GM12874 (cell line): ENCODE measurements around the gene CDC26.

ENCODE experiments used
- TF ChIP-seq, protein P1 (sequence below): IDR thresholded peaks from 2 replicates; pipeline ENCODE4 v1.5.1; 2011; ENCODE audit warnings: low read depth, mild to moderate bottlenecking, control low read depth, low read length, moderate library complexity; ENCODE audit not compliant: insufficient read depth

CDC26 gene

GRCh38 chr9:113266174-113266573 lies 9.2 kb downstream of the CDC26 start:
- TF ChIP-seq, protein P1, sequence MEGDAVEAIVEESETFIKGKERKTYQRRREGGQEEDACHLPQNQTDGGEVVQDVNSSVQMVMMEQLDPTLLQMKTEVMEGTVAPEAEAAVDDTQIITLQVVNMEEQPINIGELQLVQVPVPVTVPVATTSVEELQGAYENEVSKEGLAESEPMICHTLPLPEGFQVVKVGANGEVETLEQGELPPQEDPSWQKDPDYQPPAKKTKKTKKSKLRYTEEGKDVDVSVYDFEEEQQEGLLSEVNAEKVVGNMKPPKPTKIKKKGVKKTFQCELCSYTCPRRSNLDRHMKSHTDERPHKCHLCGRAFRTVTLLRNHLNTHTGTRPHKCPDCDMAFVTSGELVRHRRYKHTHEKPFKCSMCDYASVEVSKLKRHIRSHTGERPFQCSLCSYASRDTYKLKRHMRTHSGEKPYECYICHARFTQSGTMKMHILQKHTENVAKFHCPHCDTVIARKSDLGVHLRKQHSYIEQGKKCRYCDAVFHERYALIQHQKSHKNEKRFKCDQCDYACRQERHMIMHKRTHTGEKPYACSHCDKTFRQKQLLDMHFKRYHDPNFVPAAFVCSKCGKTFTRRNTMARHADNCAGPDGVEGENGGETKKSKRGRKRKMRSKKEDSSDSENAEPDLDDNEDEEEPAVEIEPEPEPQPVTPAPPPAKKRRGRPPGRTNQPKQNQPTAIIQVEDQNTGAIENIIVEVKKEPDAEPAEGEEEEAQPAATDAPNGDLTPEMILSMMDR: no peak

DNA sequence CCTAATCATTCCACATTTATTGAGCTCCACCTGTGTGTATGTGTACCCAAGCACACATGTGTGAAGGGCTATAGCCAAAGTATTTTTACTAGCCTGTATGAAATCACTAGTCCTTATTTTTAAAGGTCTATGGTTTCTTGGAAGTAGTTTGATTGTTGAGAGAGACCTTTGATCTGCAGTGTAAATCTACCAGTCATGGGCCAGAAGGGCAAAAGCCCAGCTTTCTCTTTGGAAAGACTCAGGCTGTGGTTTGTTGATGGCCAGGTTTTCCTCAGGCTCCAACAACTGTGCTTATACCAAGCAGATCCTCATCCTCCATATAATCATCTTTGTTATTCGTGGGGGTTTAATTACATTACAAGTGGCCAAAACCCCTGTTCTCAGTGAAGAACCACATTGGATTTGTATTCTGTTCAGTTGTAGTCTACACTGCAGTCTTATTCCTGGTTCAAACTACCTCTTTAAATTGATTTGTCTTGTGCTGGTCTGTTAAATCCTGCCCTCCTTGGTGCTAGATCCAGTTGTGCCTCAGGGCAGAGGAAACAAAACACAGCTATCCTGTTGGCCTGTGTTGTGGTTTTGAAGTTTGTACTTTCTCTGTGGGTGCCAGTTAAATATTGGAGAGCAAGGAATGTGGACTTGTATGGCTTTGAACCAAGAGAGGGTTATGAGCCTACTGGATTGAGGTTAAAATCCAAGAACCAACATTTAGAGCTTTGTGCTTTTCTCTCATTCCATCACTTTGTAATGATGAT lies 13.3 kb downstream of the CDC26 start:
- TF ChIP-seq, protein P1: no peak

DNA sequence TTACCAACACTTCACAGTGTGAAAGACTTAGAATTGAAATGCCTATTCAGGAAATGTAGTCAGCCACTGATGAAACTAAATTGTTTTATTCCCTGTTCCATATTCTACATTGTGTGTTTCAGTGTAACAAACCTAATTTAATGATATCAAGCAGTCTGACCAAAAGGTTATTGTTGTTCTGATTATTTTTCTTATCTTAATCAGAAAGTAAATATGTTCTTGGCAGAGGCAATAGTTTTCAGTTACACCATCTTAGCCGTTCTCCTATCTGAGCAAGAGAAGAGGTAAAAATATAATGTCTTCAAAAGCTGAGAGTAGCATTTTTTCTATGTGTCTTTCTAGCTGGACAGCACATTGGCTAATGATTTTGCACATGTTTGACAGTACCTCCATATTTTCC lies 17.1 kb downstream of the CDC26 start:
- TF ChIP-seq, protein P1: no peak

DNA sequence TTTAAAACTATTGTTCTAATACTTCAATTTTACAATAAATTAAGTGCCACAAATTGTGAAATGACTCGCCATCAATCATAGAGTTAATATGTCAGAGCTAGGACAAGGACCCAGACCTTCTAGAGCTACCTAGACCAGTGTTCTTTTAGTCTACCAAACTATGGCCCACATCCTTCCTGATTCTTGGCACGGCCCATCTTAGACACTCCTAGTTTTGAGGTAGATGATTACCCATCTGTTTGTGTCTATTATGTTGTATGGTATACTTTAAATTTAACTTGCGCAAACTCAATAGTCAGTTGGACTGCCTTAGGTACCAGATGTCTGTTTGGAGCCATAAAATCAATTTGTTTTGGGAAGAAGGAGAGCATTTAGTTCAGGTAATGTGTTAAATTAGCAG lies 17.5 kb downstream of the CDC26 start:
- TF ChIP-seq, protein P1: no peak

DNA sequence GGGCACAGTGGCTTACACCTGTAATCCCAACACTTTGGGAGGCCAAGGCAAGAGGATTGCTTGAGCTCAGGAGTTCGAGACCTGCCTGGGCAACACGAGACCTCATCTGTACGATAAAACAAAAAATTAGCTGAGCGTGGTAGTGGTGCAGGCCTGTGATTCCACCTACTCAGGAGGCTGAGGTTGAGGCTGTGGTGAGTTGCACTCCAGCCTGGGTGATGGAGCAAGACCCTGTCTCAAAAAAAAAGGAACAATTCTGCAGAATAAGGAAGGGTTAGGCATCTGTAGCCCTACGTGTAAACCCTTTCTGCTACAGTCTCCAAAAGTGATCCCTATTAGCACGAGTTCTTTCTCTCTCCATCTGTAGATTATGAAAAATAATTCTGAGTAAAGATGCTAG lies 19.9 kb downstream of the CDC26 start:
- TF ChIP-seq, protein P1: no peak

GRCh38 chr9:113254991-113255390 lies 20.4 kb downstream of the CDC26 start:
- TF ChIP-seq, protein P1: no peak

DNA sequence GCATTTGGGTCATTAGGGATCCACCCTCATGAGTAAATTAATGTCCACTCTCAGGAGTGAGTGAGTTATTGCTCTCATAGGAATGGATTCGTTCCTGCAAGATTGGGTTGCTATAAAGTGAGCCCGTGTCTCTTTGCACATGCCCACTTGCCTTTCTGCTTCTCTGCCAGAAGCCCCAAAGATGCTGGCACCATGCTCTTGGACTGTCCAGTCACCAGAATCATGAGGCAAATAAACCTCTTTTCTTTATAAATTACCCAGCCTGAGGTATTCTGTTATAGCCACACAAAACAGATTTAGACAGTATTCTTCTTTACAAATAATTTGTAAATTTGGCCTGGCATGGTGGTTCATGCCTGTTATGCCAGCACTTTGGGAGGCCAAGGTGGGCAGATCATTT lies 24.6 kb downstream of the CDC26 start:
- TF ChIP-seq, protein P1: no peak

- TF ChIP-seq, protein P1: no peak
Measured at GRCh38 chr9:113247640-113248039, 27.7 kb downstream of the CDC26 start.
